Measurements from ENCODE around the gene RCE1.

Gene RCE1

DNA sequence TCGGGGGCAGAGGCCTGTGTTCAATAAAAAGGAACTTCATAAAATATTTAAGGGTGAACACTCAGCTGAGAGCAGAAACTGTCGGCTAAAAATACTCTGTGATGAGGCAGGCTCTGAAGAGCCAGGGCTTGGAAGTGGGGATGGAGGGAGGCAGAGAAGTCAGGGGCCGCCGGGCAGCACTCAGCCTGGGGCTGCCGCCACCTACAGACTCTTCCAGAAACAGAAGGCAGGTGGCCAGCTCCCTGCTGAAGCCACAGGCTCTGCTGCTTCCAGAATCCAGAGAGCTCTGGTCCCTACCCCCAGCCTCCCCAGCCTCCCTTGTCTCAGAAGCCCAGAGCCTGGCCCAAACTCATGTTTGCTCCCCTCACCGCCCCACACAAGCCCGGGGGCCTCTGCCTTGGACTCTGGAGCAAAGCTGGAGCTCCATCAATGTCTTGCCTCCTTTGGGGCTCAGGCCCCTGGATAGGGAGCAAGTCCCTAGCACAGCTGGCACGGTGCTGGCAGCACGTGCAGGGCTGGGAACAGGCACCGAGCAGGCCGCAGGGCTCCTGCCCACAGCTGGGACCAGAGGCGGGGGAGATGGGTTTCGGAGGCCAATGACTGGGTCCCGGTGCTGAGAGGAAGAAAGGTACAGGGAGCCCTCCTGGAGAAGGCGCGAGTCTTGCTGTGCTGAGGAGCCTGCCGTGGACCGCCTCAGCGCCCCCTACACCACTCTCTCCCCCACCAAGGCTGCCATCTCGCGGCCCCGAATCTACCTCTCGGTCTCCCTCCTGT, 21.9 kb downstream of the RCE1 start:
- ATAC-seq = no peak; the same call in 2 of the 3 replicates
- no peak for TF ChIP-seq PPARA (CRISPR knock-in tag; IDR thresholded peaks at IDR 0.05; ENCODE audit: borderline replicate concordance)
- no peak for TF ChIP-seq ZNF70 (CRISPR knock-in tag; IDR thresholded peaks at IDR 0.05)
- TF ChIP-seq, protein P1, sequence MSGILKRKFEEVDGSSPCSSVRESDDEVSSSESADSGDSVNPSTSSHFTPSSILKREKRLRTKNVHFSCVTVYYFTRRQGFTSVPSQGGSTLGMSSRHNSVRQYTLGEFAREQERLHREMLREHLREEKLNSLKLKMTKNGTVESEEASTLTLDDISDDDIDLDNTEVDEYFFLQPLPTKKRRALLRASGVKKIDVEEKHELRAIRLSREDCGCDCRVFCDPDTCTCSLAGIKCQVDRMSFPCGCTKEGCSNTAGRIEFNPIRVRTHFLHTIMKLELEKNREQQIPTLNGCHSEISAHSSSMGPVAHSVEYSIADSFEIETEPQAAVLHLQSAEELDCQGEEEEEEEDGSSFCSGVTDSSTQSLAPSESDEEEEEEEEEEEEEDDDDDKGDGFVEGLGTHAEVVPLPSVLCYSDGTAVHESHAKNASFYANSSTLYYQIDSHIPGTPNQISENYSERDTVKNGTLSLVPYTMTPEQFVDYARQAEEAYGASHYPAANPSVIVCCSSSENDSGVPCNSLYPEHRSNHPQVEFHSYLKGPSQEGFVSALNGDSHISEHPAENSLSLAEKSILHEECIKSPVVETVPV (CRISPR knock-in tag; IDR thresholded peaks at IDR 0.05) = no peak
- no peak for TF ChIP-seq ESRRG (CRISPR knock-in tag; IDR thresholded peaks at IDR 0.05)
- TF ChIP-seq TCF4 (CRISPR knock-in tag; IDR thresholded peaks at IDR 0.05; ENCODE audit: borderline replicate concordance) = no peak
- no peak for TF ChIP-seq SNAI2 (CRISPR knock-in tag; IDR thresholded peaks at IDR 0.05)
- no peak for TF ChIP-seq CSDC2 (CRISPR knock-in tag; IDR thresholded peaks at IDR 0.05)
- TF ChIP-seq ISL1 (CRISPR knock-in tag; IDR thresholded peaks at IDR 0.05) = no peak
- TF ChIP-seq, protein P2, sequence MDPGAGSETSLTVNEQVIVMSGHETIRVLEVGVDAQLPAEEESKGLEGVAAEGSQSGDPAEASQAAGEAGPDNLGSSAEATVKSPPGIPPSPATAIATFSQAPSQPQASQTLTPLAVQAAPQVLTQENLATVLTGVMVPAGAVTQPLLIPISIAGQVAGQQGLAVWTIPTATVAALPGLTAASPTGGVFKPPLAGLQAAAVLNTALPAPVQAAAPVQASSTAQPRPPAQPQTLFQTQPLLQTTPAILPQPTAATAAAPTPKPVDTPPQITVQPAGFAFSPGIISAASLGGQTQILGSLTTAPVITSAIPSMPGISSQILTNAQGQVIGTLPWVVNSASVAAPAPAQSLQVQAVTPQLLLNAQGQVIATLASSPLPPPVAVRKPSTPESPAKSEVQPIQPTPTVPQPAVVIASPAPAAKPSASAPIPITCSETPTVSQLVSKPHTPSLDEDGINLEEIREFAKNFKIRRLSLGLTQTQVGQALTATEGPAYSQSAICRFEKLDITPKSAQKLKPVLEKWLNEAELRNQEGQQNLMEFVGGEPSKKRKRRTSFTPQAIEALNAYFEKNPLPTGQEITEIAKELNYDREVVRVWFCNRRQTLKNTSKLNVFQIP (CRISPR knock-in tag; IDR thresholded peaks at IDR 0.05; ENCODE audit: borderline replicate concordance, low read depth) = no peak
- no peak for TF ChIP-seq ZFP30 (CRISPR knock-in tag; IDR thresholded peaks at IDR 0.05)
- TF ChIP-seq ZFP3 (CRISPR knock-in tag; IDR thresholded peaks at IDR 0.05) = no peak
- no peak for TF ChIP-seq OSR1 (CRISPR knock-in tag; IDR thresholded peaks at IDR 0.05)
- no peak for TF ChIP-seq TOX (CRISPR knock-in tag; IDR thresholded peaks at IDR 0.05; ENCODE audit: borderline replicate concordance)
- TF ChIP-seq, protein P3, sequence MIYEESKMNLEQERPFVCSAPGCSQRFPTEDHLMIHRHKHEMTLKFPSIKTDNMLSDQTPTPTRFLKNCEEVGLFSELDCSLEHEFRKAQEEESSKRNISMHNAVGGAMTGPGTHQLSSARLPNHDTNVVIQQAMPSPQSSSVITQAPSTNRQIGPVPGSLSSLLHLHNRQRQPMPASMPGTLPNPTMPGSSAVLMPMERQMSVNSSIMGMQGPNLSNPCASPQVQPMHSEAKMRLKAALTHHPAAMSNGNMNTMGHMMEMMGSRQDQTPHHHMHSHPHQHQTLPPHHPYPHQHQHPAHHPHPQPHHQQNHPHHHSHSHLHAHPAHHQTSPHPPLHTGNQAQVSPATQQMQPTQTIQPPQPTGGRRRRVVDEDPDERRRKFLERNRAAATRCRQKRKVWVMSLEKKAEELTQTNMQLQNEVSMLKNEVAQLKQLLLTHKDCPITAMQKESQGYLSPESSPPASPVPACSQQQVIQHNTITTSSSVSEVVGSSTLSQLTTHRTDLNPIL (CRISPR knock-in tag; IDR thresholded peaks at IDR 0.05; ENCODE audit: low read depth) = no peak
- no peak for TF ChIP-seq ZNF8 (CRISPR knock-in tag; IDR thresholded peaks at IDR 0.05)
- TF ChIP-seq ZC3H10 (CRISPR knock-in tag; IDR thresholded peaks at IDR 0.05) = no peak
- TF ChIP-seq RARB (CRISPR knock-in tag; IDR thresholded peaks at IDR 0.05) = no peak
- no peak for TF ChIP-seq ZNF565 (CRISPR knock-in tag; conservative IDR thresholded peaks at IDR 0.05; ENCODE audit: low read depth)

DNA sequence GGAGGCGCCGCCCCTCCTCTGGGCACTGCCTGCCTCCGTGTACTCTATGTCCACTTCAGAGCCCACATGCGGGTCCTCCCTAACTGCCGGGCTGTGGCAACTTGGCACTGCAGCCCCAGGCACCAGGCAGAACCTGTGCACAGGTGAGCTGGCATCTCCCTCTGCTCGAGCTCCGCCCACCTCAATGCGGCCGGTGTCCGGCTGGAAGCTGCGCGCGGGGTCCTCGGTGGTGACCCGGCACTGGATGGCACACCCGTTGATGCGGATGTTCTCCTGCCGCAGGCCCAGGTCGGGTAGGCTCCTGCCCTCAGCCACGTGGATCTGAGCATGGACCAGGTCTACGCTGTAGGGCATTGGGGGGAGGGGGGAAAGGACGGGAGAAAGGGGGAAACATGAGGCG, 22.8 kb downstream of the RCE1 start:
- TF ChIP-seq, protein P4, sequence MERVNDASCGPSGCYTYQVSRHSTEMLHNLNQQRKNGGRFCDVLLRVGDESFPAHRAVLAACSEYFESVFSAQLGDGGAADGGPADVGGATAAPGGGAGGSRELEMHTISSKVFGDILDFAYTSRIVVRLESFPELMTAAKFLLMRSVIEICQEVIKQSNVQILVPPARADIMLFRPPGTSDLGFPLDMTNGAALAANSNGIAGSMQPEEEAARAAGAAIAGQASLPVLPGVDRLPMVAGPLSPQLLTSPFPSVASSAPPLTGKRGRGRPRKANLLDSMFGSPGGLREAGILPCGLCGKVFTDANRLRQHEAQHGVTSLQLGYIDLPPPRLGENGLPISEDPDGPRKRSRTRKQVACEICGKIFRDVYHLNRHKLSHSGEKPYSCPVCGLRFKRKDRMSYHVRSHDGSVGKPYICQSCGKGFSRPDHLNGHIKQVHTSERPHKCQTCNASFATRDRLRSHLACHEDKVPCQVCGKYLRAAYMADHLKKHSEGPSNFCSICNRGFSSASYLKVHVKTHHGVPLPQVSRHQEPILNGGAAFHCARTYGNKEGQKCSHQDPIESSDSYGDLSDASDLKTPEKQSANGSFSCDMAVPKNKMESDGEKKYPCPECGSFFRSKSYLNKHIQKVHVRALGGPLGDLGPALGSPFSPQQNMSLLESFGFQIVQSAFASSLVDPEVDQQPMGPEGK (CRISPR knock-in tag; IDR thresholded peaks at IDR 0.05; ENCODE audit: borderline replicate concordance) = no peak
- TF ChIP-seq OSR1 (CRISPR knock-in tag; IDR thresholded peaks at IDR 0.05) (no peak), ZNF565 (CRISPR knock-in tag; conservative IDR thresholded peaks at IDR 0.05; ENCODE audit: low read depth) (no peak), SNAI2 (CRISPR knock-in tag; IDR thresholded peaks at IDR 0.05) (no peak), RARB (CRISPR knock-in tag; IDR thresholded peaks at IDR 0.05) (no peak), ZNF8 (CRISPR knock-in tag; IDR thresholded peaks at IDR 0.05) (no peak), ZFP3 (CRISPR knock-in tag; IDR thresholded peaks at IDR 0.05) (no peak), BACH2 (CRISPR knock-in tag; IDR thresholded peaks at IDR 0.05; ENCODE audit: borderline replicate concordance) (no peak), PPARA (CRISPR knock-in tag; IDR thresholded peaks at IDR 0.05; ENCODE audit: borderline replicate concordance) (no peak), ZC3H10 (CRISPR knock-in tag; IDR thresholded peaks at IDR 0.05) (no peak)
- TF ChIP-seq, protein P3 (CRISPR knock-in tag; IDR thresholded peaks at IDR 0.05; ENCODE audit: low read depth) = no peak
- TF ChIP-seq, protein P2 (CRISPR knock-in tag; IDR thresholded peaks at IDR 0.05; ENCODE audit: borderline replicate concordance, low read depth) = no peak

More for the DNA sequence above, 22.8 kb downstream of the RCE1 start:
- ATAC-seq = no peak

All from SK-N-SH treated with all-trans-retinoic acid at 6 μM for 48 hours (cell line).